HepG2 (cell line): Measurements from ENCODE around the gene FXYD4. TPM values are rescaled to one million over a fixed set of nuclear protein-coding genes. Genes with fewer than 3 reads are reported as not detected.
A peak's percentile ranks its signal among the peaks of the same experiment; 100 is the strongest.

Source experiments
- ATAD3A ChIP-seq: sonication (generic); formaldehyde crosslinking; IDR thresholded peaks from 2 replicates; pipeline ENCODE4 v1.4.0; 2020; ENCODE audit warnings: missing genetic modification reagents
- CREB1 ChIP-seq, 2 experiments: fragments of 450-650 bp in 1 of 2; IDR thresholded peaks; 2 replicates each; pipeline ENCODE4 v1.6.1; 2016 to 2017; ENCODE audit warnings: control low read depth in 1 of 2, mild to moderate bottlenecking in 1 of 2, missing compliant biosample characterization in 1 of 2, missing genetic modification characterization in 1 of 2
- EP300 ChIP-seq, 3 experiments: sonication (generic) in 1 of 3; formaldehyde crosslinking in 1 of 3; IDR thresholded peaks; 2 replicates each; pipeline versions ENCODE4 v1.5.1 to v1.6.1; 2011 to 2020; ENCODE audit warnings: low read depth in 2 of 3, low read length in 2 of 3, borderline replicate concordance in 1 of 3, improper control_type of control experiment in 1 of 3, mild to moderate bottlenecking in 1 of 3, missing genetic modification reagents in 1 of 3, moderate library complexity in 1 of 3
- EZH2 ChIP-seq: conservative IDR thresholded peaks from 2 replicates; pipeline ENCODE4 v1.6.1; 2012; ENCODE audit warnings: mild to moderate bottlenecking, low read depth, low read length, moderate library complexity
- MAFG ChIP-seq: sonication (generic); formaldehyde crosslinking; IDR thresholded peaks from 2 replicates; pipeline ENCODE4 v1.5.1; 2020; ENCODE audit warnings: mild to moderate bottlenecking, missing genetic modification reagents
- RFX1 ChIP-seq: fragments of 450-650 bp; IDR thresholded peaks from 2 replicates; pipeline ENCODE4 v1.6.1; 2017
- ZNF124 ChIP-seq: sonication (generic); formaldehyde crosslinking; IDR thresholded peaks from 2 replicates; pipeline ENCODE4 v1.4.0; 2020; ENCODE audit warnings: missing genetic modification reagents
- ZNF33B ChIP-seq: sonication (generic); formaldehyde crosslinking; IDR thresholded peaks from 2 replicates; pipeline ENCODE4 v1.5.1; 2020; ENCODE audit warnings: mild to moderate bottlenecking, missing genetic modification reagents
- ZNF484 ChIP-seq: sonication (generic); formaldehyde crosslinking; IDR thresholded peaks from 2 replicates; pipeline ENCODE4 v1.5.1; 2020; ENCODE audit warnings: mild to moderate bottlenecking, low read depth, missing genetic modification reagents, borderline replicate concordance
- ZNF672 ChIP-seq: sonication (generic); formaldehyde crosslinking; IDR thresholded peaks from 2 replicates; pipeline ENCODE4 v1.8.1; 2022; ENCODE audit warnings: missing genetic modification reagents
- ZNF709 ChIP-seq: sonication (generic); formaldehyde crosslinking; IDR thresholded peaks from 2 replicates; pipeline ENCODE4 v1.5.0; 2020; ENCODE audit warnings: mild to moderate bottlenecking, missing genetic modification reagents
- ZNF713 ChIP-seq: sonication (generic); formaldehyde crosslinking; IDR thresholded peaks from 2 replicates; pipeline ENCODE4 v1.4.0; 2020; ENCODE audit warnings: mild to moderate bottlenecking, missing genetic modification reagents
- ZNF775 ChIP-seq: sonication (generic); formaldehyde crosslinking; IDR thresholded peaks from 2 replicates; pipeline ENCODE4 v1.4.0; 2020; ENCODE audit warnings: missing genetic modification reagents, mild to moderate bottlenecking, moderate library complexity, borderline replicate concordance
- polyA plus RNA-seq, 8 experiments: library from polyadenylated mRNA; depleted of rRNA in 3 of 8; stranded (reverse) in 7 of 8; unstranded in 1 of 8; fragments of >200 nt; fragmentation: Illumina TruSeq in 4 of 8; extraction: Trizol in 4 of 8; gene quantifications; 2 replicates each; pipeline versions ENCODE4 v1.2.1 to v1.2.3, GENCODE V29; 2011 to 2016; ENCODE audit warnings: low read depth in 4 of 8, missing spikeins in 1 of 8, mixed read lengths in 1 of 8; ENCODE audit not compliant: insufficient read depth in 1 of 8
- total RNA-seq, 5 experiments: library from RNA; depleted of rRNA; stranded (reverse); fragments of >200 nt; fragmentation: Illumina TruSeq; extraction: Trizol; gene quantifications; 2 replicates each; pipeline ENCODE4 v1.2.3, GENCODE V29; 2016; ENCODE audit warnings: low read depth in 1 of 5
- TF ChIP-seq, protein P1 (sequence below): sonication (generic); formaldehyde crosslinking; IDR thresholded peaks from 2 replicates; pipeline ENCODE4 v1.4.0; 2020; ENCODE audit warnings: mild to moderate bottlenecking, missing genetic modification reagents
- TF ChIP-seq, protein P2 (sequence below): sonication (generic); formaldehyde crosslinking; IDR thresholded peaks from 2 replicates; pipeline ENCODE4 v1.5.0; 2020; ENCODE audit warnings: missing genetic modification reagents, mild to moderate bottlenecking, borderline replicate concordance
- TF ChIP-seq, protein P3 (sequence below): sonication (generic); formaldehyde crosslinking; conservative IDR thresholded peaks from 2 replicates; pipeline ENCODE4 v1.8.0; 2022; ENCODE audit warnings: mild to moderate bottlenecking, moderate library complexity, missing genetic modification reagents
- TF ChIP-seq, protein P4 (sequence below): sonication (generic); formaldehyde crosslinking; conservative IDR thresholded peaks from 2 replicates; pipeline ENCODE4 v1.4.0; 2020; ENCODE audit warnings: missing genetic modification reagents
- TF ChIP-seq, protein P5 (sequence below): sonication (generic); formaldehyde crosslinking; IDR thresholded peaks from 2 replicates; pipeline ENCODE4 v1.4.0; 2020; ENCODE audit warnings: missing genetic modification reagents

Gene FXYD4
- total and polyA plus RNA-seq, 2 of the 13 experiments (the other 11 are each of a cell fraction or from before 2014, with no cell fraction given): not detected

DNA sequence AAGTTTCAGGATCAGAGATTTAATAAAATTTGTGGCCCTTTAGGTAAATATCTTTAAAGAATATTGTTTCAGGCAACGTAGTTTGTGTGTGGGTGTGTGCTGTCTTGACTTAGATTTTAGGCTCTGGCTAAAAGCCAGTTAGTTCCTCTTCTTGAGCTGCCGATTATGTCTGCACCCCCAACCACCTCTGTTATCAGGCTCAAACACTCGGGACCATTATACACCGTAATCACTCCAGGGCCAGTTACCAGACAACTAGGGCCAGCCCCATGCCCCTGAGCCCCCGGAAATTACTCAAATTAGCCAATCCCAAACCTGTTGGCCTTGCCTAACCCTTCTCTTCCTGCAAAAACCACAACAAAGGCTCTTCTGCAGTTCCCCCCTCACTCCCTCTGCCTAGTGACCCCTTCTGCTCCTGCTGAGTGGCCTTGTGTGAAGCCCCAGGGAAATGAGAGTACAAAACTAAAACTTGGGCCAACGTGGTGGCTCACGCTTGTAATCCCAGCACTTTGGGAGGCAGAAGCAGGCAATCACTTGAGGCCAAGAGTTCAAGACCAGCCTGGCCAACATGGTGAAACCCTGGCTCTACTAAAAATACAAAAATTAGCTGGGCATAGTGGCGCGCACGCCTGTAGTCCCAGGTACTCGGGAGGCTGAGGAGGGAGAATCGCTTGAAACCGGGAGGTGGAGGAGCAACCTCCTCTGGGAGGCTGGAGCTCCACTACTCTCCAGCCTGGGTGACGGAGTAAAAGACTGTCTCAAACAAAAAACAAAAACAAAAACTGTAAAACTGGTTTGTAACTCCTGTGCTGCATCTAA is 46.7 kb downstream of the FXYD4 start (continued):
- TF ChIP-seq ZNF484 (CRISPR knock-in tag): no peak
- no peak for TF ChIP-seq ZNF709 (CRISPR knock-in tag)
- TF ChIP-seq CREB1 (IDR thresholded peaks at IDR 0.05): no peak
- TF ChIP-seq CREB1 (CRISPR knock-in tag; IDR thresholded peaks at IDR 0.05): peak; percentile 52
- TF ChIP-seq ZNF33B (CRISPR knock-in tag): no peak
- no peak for TF ChIP-seq RFX1
- TF ChIP-seq, protein P1, sequence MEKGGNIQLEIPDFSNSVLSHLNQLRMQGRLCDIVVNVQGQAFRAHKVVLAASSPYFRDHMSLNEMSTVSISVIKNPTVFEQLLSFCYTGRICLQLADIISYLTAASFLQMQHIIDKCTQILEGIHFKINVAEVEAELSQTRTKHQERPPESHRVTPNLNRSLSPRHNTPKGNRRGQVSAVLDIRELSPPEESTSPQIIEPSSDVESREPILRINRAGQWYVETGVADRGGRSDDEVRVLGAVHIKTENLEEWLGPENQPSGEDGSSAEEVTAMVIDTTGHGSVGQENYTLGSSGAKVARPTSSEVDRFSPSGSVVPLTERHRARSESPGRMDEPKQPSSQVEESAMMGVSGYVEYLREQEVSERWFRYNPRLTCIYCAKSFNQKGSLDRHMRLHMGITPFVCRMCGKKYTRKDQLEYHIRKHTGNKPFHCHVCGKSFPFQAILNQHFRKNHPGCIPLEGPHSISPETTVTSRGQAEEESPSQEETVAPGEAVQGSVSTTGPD (CRISPR knock-in tag): no peak
- no peak for TF ChIP-seq ZNF713 (CRISPR knock-in tag)
- no peak for TF ChIP-seq ZNF672 (CRISPR knock-in tag)
- no peak for TF ChIP-seq EZH2
- TF ChIP-seq, protein P2, sequence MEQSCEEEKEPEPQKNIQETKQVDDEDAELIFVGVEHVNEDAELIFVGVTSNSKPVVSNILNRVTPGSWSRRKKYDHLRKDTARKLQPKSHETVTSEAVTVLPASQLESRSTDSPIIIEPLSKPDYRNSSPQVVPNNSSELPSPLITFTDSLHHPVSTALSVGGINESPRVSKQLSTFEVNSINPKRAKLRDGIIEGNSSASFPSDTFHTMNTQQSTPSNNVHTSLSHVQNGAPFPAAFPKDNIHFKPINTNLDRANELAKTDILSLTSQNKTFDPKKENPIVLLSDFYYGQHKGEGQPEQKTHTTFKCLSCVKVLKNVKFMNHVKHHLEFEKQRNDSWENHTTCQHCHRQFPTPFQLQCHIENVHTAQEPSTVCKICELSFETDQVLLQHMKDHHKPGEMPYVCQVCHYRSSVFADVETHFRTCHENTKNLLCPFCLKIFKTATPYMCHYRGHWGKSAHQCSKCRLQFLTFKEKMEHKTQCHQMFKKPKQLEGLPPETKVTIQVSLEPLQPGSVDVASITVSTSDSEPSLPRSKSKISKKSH (CRISPR knock-in tag): no peak
- TF ChIP-seq ZNF124 (CRISPR knock-in tag): no peak
- no peak for TF ChIP-seq ZNF775 (CRISPR knock-in tag)
- no peak for TF ChIP-seq ATAD3A (CRISPR knock-in tag)
- TF ChIP-seq, protein P3, sequence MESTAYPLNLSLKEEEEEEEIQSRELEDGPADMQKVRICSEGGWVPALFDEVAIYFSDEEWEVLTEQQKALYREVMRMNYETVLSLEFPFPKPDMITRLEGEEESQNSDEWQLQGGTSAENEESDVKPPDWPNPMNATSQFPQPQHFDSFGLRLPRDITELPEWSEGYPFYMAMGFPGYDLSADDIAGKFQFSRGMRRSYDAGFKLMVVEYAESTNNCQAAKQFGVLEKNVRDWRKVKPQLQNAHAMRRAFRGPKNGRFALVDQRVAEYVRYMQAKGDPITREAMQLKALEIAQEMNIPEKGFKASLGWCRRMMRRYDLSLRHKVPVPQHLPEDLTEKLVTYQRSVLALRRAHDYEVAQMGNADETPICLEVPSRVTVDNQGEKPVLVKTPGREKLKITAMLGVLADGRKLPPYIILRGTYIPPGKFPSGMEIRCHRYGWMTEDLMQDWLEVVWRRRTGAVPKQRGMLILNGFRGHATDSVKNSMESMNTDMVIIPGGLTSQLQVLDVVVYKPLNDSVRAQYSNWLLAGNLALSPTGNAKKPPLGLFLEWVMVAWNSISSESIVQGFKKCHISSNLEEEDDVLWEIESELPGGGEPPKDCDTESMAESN: peak; percentile 48; the same call in 1 of the 2 replicates
- TF ChIP-seq, protein P4, sequence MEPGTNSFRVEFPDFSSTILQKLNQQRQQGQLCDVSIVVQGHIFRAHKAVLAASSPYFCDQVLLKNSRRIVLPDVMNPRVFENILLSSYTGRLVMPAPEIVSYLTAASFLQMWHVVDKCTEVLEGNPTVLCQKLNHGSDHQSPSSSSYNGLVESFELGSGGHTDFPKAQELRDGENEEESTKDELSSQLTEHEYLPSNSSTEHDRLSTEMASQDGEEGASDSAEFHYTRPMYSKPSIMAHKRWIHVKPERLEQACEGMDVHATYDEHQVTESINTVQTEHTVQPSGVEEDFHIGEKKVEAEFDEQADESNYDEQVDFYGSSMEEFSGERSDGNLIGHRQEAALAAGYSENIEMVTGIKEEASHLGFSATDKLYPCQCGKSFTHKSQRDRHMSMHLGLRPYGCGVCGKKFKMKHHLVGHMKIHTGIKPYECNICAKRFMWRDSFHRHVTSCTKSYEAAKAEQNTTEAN (CRISPR knock-in tag): no peak
- TF ChIP-seq, protein P5, sequence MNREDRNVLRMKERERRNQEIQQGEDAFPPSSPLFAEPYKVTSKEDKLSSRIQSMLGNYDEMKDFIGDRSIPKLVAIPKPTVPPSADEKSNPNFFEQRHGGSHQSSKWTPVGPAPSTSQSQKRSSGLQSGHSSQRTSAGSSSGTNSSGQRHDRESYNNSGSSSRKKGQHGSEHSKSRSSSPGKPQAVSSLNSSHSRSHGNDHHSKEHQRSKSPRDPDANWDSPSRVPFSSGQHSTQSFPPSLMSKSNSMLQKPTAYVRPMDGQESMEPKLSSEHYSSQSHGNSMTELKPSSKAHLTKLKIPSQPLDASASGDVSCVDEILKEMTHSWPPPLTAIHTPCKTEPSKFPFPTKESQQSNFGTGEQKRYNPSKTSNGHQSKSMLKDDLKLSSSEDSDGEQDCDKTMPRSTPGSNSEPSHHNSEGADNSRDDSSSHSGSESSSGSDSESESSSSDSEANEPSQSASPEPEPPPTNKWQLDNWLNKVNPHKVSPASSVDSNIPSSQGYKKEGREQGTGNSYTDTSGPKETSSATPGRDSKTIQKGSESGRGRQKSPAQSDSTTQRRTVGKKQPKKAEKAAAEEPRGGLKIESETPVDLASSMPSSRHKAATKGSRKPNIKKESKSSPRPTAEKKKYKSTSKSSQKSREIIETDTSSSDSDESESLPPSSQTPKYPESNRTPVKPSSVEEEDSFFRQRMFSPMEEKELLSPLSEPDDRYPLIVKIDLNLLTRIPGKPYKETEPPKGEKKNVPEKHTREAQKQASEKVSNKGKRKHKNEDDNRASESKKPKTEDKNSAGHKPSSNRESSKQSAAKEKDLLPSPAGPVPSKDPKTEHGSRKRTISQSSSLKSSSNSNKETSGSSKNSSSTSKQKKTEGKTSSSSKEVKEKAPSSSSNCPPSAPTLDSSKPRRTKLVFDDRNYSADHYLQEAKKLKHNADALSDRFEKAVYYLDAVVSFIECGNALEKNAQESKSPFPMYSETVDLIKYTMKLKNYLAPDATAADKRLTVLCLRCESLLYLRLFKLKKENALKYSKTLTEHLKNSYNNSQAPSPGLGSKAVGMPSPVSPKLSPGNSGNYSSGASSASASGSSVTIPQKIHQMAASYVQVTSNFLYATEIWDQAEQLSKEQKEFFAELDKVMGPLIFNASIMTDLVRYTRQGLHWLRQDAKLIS (CRISPR knock-in tag): 0 out of 2 replicates have a peak, but pooled peaks have one; percentile 39
- TF ChIP-seq EP300 (IDR thresholded peaks at IDR 0.05; ENCODE audit: low read depth in 2 of 2, low read length in 2 of 2): peak in 1 of 2 experiments; percentile 91; a peak in 2 of 4 replicates
- TF ChIP-seq EP300 (CRISPR knock-in tag; IDR thresholded peaks at IDR 0.05; ENCODE audit: borderline replicate concordance): peak; percentile 81
- TF ChIP-seq MAFG: no peak
